ENCODE data around the gene ANKRD29. TPM values are rescaled to one million over a fixed set of nuclear protein-coding genes. Genes with fewer than 3 reads are reported as not detected.
"Not testable (repeated sequence)": the region's sequence is repeated elsewhere in the genome, so short reads cannot be mapped to it uniquely, and the experiment has no call there.

The ANKRD29 gene
- total and polyA plus RNA-seq, 4 donors: 8.7 to 29.6 (median 28.1) TPM

DNA sequence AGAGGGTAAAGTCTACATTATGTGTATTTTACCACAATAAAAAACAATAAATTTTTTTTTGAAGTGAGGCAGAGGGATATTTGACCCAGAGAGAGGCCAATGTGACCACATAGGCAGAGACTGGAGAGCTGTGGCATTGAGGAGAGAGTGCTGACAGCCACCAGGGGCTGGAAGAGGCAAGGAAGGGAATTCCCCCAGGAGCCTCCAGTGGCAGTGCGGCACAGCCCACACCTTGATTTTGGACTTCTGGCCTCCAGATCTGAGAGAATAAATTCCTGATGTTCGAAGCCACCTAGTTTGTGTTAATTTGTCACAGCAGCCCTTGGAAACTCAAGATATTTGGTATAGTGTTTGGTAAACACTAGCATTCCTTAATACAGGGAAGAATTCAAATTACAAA lies 22.7 kb downstream of the ANKRD29 start:
- Histone ChIP-seq H3K9me3 (ENCODE audit: control insufficient read depth, insufficient read depth, low read length) (peaks cover 3% of the 10 kb centered on the region), H3K36me3 (ENCODE audit: control insufficient read depth, insufficient read depth, low read length) (peaks cover 7% of the 10 kb centered on the region), H3K27me3 (ENCODE audit: control insufficient read depth, insufficient read depth, low read length) (no peaks in the 10 kb centered on the region), H3K4me3 (ENCODE audit: low read depth, low read length) (no peak overlapping the region), H3K4me1 (ENCODE audit: control insufficient read depth, insufficient read depth, low read length) (no peaks in the 10 kb centered on the region), H3K27ac (ENCODE audit: low read depth, low read length) (no peak overlapping the region)
- WGBS (ENCODE audit: insufficient coverage): 80% methylated on average over 1 of the region's 2 CpGs
- no peak for DNase-seq (ENCODE audit: low read depth in 4 of 6, low spot score in 6 of 6)

DNA sequence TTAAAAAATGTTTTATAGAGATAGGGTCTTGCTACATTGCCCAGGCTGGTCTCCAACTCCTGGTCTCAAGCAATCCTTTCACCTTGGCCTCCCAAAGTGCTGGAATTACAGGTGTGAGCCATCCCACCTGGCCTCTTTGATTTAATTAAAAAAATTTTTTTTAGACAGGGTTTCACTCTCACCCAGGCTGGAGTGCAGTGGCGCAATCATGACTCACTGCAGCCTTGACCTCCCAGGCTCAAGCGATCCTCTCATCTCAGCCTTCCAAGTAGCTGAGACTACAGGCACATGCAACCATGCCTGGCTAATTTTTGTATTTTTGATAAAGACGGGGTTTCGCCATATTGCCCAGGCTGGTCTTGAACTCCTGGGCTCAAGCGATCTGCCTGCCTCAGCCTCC lies 26.3 kb downstream of the ANKRD29 start:
- not testable (repeated sequence) for H3K27me3 ChIP-seq (ENCODE audit: control insufficient read depth, insufficient read depth, low read length); DNase-seq (ENCODE audit: low read depth in 4 of 6, low spot score in 6 of 6); H3K4me3 ChIP-seq (ENCODE audit: low read depth, low read length); H3K27ac ChIP-seq (ENCODE audit: low read depth, low read length); H3K36me3 ChIP-seq (ENCODE audit: control insufficient read depth, insufficient read depth, low read length); H3K9me3 ChIP-seq (ENCODE audit: control insufficient read depth, insufficient read depth, low read length); H3K4me1 ChIP-seq (ENCODE audit: control insufficient read depth, insufficient read depth, low read length)
- 100% methylated on average over 4 of the region's 5 CpGs for WGBS (ENCODE audit: insufficient coverage)

DNA sequence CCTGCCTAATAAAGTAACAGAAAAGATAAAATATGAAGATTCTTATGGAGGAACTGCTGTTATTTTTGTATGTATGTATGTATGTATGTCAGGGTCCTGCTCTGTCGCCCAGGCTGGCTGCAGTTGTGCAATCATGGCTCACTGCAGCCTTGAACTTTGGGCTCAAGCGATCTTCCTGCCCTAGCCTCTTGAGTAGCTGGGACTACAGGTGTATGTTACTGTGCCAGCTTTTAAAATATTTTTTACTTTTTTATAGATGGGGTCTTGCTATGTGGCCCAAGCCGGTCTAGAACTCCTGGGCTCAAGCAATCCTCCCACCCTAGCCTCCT lies 26.7 kb downstream of the ANKRD29 start:
- no peak overlapping the region for H3K4me3 ChIP-seq (ENCODE audit: low read depth, low read length)
- H3K4me1 ChIP-seq (ENCODE audit: control insufficient read depth, insufficient read depth, low read length): no peaks in the 10 kb centered on the region
- H3K27me3 ChIP-seq (ENCODE audit: control insufficient read depth, insufficient read depth, low read length): no peaks in the 10 kb centered on the region
- 100% methylated on average over 1 of the region's 3 CpGs for WGBS (ENCODE audit: insufficient coverage)
- H3K27ac ChIP-seq (ENCODE audit: low read depth, low read length): no peak overlapping the region
- no peaks in the 10 kb centered on the region for H3K36me3 ChIP-seq (ENCODE audit: control insufficient read depth, insufficient read depth, low read length)
- no peak for DNase-seq (ENCODE audit: low read depth in 4 of 6, low spot score in 6 of 6)
- no peaks in the 10 kb centered on the region for H3K9me3 ChIP-seq (ENCODE audit: control insufficient read depth, insufficient read depth, low read length)

DNA sequence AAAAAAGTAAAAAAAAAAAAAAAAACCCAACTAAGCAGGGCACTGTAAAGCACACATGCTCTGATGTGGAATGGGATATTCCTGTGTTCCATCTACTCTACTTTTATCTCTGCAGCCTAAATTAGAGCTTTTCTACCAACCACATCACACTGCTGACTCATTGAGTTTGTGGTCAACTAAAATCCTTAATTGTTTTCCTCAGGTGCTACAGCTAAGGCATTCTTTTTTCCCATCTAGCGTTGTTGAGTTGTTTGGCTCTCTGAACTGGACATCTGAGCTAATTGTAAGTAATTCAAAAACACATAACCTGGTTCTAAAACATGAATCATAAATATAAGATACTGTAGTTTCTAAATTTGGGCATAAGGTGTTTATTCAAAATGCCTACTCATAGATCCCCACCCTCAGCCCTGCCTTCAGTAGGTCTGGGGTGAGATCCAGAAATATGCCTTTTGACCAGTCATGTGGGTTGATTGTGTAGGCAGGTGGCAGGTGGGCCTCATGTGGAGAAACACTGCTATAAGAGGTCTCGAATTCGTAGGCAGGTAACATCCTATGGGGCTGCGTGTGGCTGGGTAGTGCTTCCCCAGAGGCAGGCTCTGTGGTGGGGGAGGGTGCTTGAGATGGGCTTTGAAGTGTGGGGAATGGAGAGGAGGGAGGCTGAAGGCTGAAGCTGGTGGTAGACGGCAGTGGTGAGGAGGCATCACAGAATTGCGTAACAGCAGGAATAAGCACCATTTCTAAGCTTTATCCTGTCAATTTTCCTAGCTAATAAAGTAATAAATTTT lies 27.2 kb downstream of the ANKRD29 start:
- Histone ChIP-seq H3K36me3 (ENCODE audit: control insufficient read depth, insufficient read depth, low read length) (no peaks in the 10 kb centered on the region), H3K4me3 (ENCODE audit: low read depth, low read length) (no peak overlapping the region), H3K27ac (ENCODE audit: low read depth, low read length) (no peak overlapping the region), H3K4me1 (ENCODE audit: control insufficient read depth, insufficient read depth, low read length) (no peaks in the 10 kb centered on the region), H3K9me3 (ENCODE audit: control insufficient read depth, insufficient read depth, low read length) (no peaks in the 10 kb centered on the region), H3K27me3 (ENCODE audit: control insufficient read depth, insufficient read depth, low read length) (no peaks in the 10 kb centered on the region)
- no peak for DNase-seq (ENCODE audit: low read depth in 4 of 6, low spot score in 6 of 6)
- 79% methylated on average over 3 of the region's 6 CpGs for WGBS (ENCODE audit: insufficient coverage)

DNA sequence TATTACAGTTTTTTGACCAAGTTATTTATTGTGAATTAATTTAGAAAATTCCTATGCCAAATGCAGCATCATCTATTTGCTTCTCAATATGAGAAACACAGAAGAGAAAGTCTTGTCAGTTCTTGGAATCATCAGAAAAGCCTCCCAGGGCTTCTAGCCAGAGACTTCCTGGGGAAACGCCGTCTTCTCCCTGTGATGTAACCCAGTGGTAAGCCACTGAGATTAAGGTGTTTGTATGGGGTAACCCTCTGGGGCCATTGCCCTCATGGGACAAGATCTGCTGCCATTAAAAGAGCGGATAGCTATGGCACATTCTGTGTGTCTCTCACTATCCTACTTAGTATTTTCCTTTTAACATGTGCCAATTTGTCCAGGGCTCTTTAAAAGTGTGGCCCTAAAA lies 28.0 kb downstream of the ANKRD29 start:
- no peak overlapping the region for H3K4me3 ChIP-seq (ENCODE audit: low read depth, low read length)
- no peak overlapping the region for H3K27ac ChIP-seq (ENCODE audit: low read depth, low read length)
- H3K36me3 ChIP-seq (ENCODE audit: control insufficient read depth, insufficient read depth, low read length): no peaks in the 10 kb centered on the region
- no peaks in the 10 kb centered on the region for H3K9me3 ChIP-seq (ENCODE audit: control insufficient read depth, insufficient read depth, low read length)
- DNase-seq (ENCODE audit: low read depth in 4 of 6, low spot score in 6 of 6): no peak
- H3K4me1 ChIP-seq (ENCODE audit: control insufficient read depth, insufficient read depth, low read length): no peaks in the 10 kb centered on the region
- no CpG with 5 or more reads among the region's 3 CpGs for WGBS (ENCODE audit: insufficient coverage)
- H3K27me3 ChIP-seq (ENCODE audit: control insufficient read depth, insufficient read depth, low read length): no peaks in the 10 kb centered on the region

DNA sequence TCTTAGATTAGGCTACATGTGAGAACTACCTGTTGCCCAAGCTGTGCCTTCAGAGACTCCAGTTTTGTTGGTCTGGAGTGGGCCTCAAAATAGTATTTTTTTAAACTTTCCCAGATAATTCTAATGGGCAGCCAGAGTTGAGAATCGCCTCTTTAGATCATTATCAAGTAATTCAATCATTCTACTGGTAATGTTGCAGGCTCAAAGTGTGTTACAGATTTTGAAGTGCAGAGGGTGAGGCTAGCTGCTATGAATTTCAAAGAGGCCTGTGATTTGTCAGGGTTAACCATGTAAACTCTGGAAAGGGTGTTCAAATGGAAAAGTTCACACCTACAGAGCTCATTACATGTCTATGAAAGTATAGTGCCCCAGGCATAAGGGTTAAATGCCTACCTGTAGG lies 30.1 kb downstream of the ANKRD29 start:
- H3K36me3 ChIP-seq (ENCODE audit: control insufficient read depth, insufficient read depth, low read length): no peaks in the 10 kb centered on the region
- H3K4me1 ChIP-seq (ENCODE audit: control insufficient read depth, insufficient read depth, low read length): no peaks in the 10 kb centered on the region
- no peaks in the 10 kb centered on the region for H3K27me3 ChIP-seq (ENCODE audit: control insufficient read depth, insufficient read depth, low read length)
- H3K27ac ChIP-seq (ENCODE audit: low read depth, low read length): no peak overlapping the region
- no peaks in the 10 kb centered on the region for H3K9me3 ChIP-seq (ENCODE audit: control insufficient read depth, insufficient read depth, low read length)
- no CpG with 5 or more reads among the region's 1 CpG for WGBS (ENCODE audit: insufficient coverage)
- H3K4me3 ChIP-seq (ENCODE audit: low read depth, low read length): no peak overlapping the region
- no peak for DNase-seq (ENCODE audit: low read depth in 4 of 6, low spot score in 6 of 6)

DNA sequence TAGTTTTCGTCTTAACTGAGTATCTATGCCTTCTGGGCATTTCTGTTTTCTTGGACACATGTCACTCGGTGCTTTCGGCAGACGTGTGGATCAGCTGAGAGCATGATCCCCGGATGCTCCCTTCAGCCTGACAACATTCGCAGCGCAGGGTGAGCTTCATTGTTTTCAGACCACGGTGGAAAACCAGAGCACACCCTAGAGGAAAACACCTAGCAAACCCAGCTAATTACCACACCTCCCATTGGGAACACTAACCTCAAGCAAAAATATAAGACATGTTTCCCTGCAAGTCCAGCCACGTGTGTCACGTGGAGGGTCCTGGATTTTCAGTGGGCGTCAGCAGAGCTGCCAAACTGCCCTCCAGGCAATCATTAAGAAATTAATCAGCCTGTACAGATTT lies 31.0 kb downstream of the ANKRD29 start:
- Histone ChIP-seq H3K27me3 (ENCODE audit: control insufficient read depth, insufficient read depth, low read length) (no peaks in the 10 kb centered on the region), H3K36me3 (ENCODE audit: control insufficient read depth, insufficient read depth, low read length) (no peaks in the 10 kb centered on the region), H3K4me3 (ENCODE audit: low read depth, low read length) (no peak overlapping the region), H3K27ac (ENCODE audit: low read depth, low read length) (no peak overlapping the region), H3K4me1 (ENCODE audit: control insufficient read depth, insufficient read depth, low read length) (no peaks in the 10 kb centered on the region), H3K9me3 (ENCODE audit: control insufficient read depth, insufficient read depth, low read length) (no peaks in the 10 kb centered on the region)
- DNase-seq (ENCODE audit: low read depth in 4 of 6, low spot score in 6 of 6): peak in 1 of 6 donors; percentile 66
- WGBS (ENCODE audit: insufficient coverage): 32% methylated on average over 8 of the region's 11 CpGs

DNA sequence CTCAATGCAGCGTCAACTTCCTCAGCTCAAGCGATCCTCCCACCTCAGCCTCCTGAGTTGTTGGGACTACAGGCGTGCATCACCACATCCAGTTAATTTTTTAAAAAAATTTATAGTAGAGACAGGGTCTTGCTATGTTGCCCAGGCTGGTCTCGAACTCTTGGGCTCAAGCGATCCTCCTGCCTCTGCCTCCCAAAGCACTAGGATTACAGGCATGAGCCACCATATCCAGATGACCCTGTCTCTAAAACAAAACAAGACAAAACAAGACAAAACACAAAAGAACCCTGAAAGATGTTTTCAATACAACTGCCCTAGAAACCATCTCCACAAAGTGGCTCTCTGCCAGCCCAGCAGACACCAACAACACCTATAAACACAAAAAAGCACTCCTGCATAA lies 31.4 kb downstream of the ANKRD29 start:
- 100% methylated on average over 2 of the region's 5 CpGs for WGBS (ENCODE audit: insufficient coverage)
- no peak for DNase-seq (ENCODE audit: low read depth in 4 of 6, low spot score in 6 of 6)
- H3K4me3 ChIP-seq (ENCODE audit: low read depth, low read length): no peak overlapping the region
- no peaks in the 10 kb centered on the region for H3K9me3 ChIP-seq (ENCODE audit: control insufficient read depth, insufficient read depth, low read length)
- no peaks in the 10 kb centered on the region for H3K27me3 ChIP-seq (ENCODE audit: control insufficient read depth, insufficient read depth, low read length)
- no peak overlapping the region for H3K27ac ChIP-seq (ENCODE audit: low read depth, low read length)
- no peaks in the 10 kb centered on the region for H3K4me1 ChIP-seq (ENCODE audit: control insufficient read depth, insufficient read depth, low read length)
- no peaks in the 10 kb centered on the region for H3K36me3 ChIP-seq (ENCODE audit: control insufficient read depth, insufficient read depth, low read length)

DNA sequence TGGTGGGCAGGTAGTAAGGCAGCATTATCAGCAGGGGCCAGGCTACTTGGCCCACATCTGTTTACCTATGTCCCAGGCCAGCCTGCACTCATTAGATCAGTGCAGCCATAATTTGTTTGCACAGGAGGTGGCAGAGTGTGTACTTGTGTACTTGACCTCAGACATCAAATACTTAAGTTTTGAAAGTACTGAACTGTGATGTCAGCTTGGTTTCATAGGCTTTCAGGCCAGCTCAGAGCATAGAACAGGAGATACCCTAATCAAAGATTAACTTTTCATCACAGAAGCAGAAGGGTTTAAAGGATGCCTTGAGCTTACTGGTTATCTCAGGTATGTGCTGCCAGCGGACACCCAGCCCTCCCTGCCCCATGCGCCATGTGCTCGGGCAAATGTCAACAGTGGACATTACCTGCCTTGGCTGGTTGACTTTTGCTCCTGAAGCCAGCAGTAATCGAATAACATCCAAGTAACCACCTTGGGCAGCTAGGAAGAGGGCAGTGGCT lies 33.2 kb downstream of the ANKRD29 start:
- Histone ChIP-seq H3K27me3 (ENCODE audit: control insufficient read depth, insufficient read depth, low read length) (no peaks in the 10 kb centered on the region), H3K36me3 (ENCODE audit: control insufficient read depth, insufficient read depth, low read length) (no peaks in the 10 kb centered on the region), H3K4me1 (ENCODE audit: control insufficient read depth, insufficient read depth, low read length) (no peaks in the 10 kb centered on the region), H3K9me3 (ENCODE audit: control insufficient read depth, insufficient read depth, low read length) (no peaks in the 10 kb centered on the region), H3K4me3 (ENCODE audit: low read depth, low read length) (no peak overlapping the region), H3K27ac (ENCODE audit: low read depth, low read length) (no peak overlapping the region)
- DNase-seq (ENCODE audit: low read depth in 4 of 6, low spot score in 6 of 6): no peak
- WGBS (ENCODE audit: insufficient coverage): 96% methylated on average over 3 of the region's 4 CpGs

DNA sequence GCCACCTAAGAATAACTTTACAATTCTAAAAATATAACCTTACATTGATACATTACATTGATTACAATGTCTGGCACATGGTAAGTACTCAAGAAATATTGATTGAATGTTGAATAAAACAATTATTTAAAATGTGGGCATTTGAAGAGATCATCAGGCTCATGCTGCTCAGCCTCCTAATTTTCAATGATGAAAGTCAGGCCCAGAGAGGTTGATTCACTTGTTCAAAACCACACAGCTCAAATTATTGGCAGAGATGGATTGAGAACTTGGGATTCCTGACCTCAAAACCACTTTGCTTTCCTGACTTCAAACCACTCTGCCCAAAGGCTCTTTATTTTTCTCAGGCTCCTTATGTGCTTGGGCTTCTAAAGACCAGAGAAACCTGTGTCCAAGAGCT lies 34.7 kb downstream of the ANKRD29 start:
- H3K4me3 ChIP-seq (ENCODE audit: low read depth, low read length): no peak overlapping the region
- H3K36me3 ChIP-seq (ENCODE audit: control insufficient read depth, insufficient read depth, low read length): no peaks in the 10 kb centered on the region
- H3K27ac ChIP-seq (ENCODE audit: low read depth, low read length): no peak overlapping the region
- no peaks in the 10 kb centered on the region for H3K27me3 ChIP-seq (ENCODE audit: control insufficient read depth, insufficient read depth, low read length)
- H3K4me1 ChIP-seq (ENCODE audit: control insufficient read depth, insufficient read depth, low read length): no peaks in the 10 kb centered on the region
- no peaks in the 10 kb centered on the region for H3K9me3 ChIP-seq (ENCODE audit: control insufficient read depth, insufficient read depth, low read length)
- no peak for DNase-seq (ENCODE audit: low read depth in 4 of 6, low spot score in 6 of 6)
